ENCODE results near the gene EVA1A.

EVA1A gene

DNA sequence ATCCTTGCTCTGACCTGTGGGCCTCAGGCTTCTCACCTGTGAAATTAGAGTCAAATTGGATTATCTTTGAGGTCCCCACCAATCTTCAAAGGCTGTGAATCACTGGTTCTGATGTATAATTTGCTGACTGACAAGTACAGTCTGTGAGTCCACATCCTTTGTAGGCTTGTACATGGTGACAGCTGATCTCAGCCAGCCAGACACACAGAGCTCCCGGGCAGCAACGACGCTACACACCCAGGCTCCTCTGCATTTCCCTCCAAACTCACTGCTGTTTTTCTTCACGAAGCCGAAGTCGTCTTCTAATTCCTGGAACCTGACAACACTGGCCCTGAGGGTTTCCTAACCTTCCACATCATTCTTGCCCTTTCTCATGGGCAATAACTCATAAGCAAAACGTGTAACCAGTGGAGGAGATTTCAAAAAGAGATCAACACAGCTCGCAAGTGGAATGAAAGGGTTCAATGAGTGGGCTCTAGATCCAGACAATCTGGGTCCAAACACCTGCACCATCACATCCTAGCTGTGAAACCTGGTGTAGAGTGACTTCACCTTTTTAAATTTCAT lies 37.9 kb upstream of the EVA1A start:
- no peak for TF ChIP-seq CTCF (conservative IDR thresholded peaks at IDR 0.05; ENCODE audit: low read depth, low read length)
- Histone ChIP-seq H2AFZ (ENCODE audit: low read depth) (no peak overlapping the region), H3K9ac (no peak overlapping the region), H4K20me1 (ENCODE audit: insufficient read depth) (no peaks in the 10 kb centered on the region), H3K4me2 (no peak overlapping the region), H3K4me3 (IDR thresholded peaks at IDR 0.05; ENCODE audit: insufficient read depth, low read depth, low read length) (no peak overlapping the region), H3K79me2 (ENCODE audit: insufficient read depth, low read depth) (no peaks in the 10 kb centered on the region), H3K4me1 (ENCODE audit: low read depth, poor library complexity, severe bottlenecking) (no peaks in the 10 kb centered on the region), H3K27ac (no peak overlapping the region), H3K36me3 (ENCODE audit: insufficient read depth) (no peaks in the 10 kb centered on the region), H3K27me3 (ENCODE audit: insufficient read depth, low read depth) (no peaks in the 10 kb centered on the region)

- H3K4me3 ChIP-seq (IDR thresholded peaks at IDR 0.05; ENCODE audit: insufficient read depth, low read depth, low read length), result no peak overlapping the region
- no peaks in the 10 kb centered on the region for H4K20me1 ChIP-seq (ENCODE audit: insufficient read depth)
- H3K4me2 ChIP-seq, result no peak overlapping the region
- no peaks in the 10 kb centered on the region for H3K36me3 ChIP-seq (ENCODE audit: insufficient read depth)
- no peaks in the 10 kb centered on the region for H3K79me2 ChIP-seq (ENCODE audit: insufficient read depth, low read depth)
- no peaks in the 10 kb centered on the region for H3K4me1 ChIP-seq (ENCODE audit: low read depth, poor library complexity, severe bottlenecking)
- no peaks in the 10 kb centered on the region for H3K27me3 ChIP-seq (ENCODE audit: insufficient read depth, low read depth)
- H2AFZ ChIP-seq (ENCODE audit: low read depth), result no peak overlapping the region
- H3K27ac ChIP-seq, result no peak overlapping the region
- no peak overlapping the region for H3K9ac ChIP-seq
- TF ChIP-seq CTCF (conservative IDR thresholded peaks at IDR 0.05; ENCODE audit: low read depth, low read length), result no peak
Measured at GRCh38 chr2:75597949-75598348, 37.2 kb upstream of the EVA1A start.

DNA sequence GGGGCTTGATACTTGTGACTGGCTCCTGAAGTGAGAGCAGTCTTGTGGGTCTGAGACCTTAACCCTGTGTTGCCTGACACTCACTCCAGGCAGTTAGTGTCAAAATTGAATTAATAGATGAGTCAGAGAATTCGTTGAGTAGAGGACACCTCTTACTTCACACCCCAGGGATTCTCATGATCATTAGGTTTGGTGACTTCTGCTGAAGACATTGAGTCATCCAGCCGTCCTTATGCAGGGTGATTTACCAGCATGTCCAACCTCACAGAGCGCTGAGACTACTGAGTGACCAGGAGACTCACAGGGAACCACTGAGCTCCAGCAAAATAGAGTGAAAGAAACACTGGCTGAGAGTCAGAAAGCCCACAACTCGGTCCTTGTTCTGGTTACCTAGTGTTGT lies 36.0 kb upstream of the EVA1A start:
- Histone ChIP-seq H3K9ac (no peak overlapping the region), H3K27ac (no peak overlapping the region), H3K27me3 (ENCODE audit: insufficient read depth, low read depth) (no peaks in the 10 kb centered on the region), H3K36me3 (ENCODE audit: insufficient read depth) (no peaks in the 10 kb centered on the region), H3K4me2 (no peak overlapping the region), H3K4me3 (IDR thresholded peaks at IDR 0.05; ENCODE audit: insufficient read depth, low read depth, low read length) (no peak overlapping the region), H3K79me2 (ENCODE audit: insufficient read depth, low read depth) (no peaks in the 10 kb centered on the region), H2AFZ (ENCODE audit: low read depth) (no peak overlapping the region), H4K20me1 (ENCODE audit: insufficient read depth) (no peaks in the 10 kb centered on the region), H3K4me1 (ENCODE audit: low read depth, poor library complexity, severe bottlenecking) (no peaks in the 10 kb centered on the region)
- no peak for TF ChIP-seq CTCF (conservative IDR thresholded peaks at IDR 0.05; ENCODE audit: low read depth, low read length)

- H3K4me1 ChIP-seq (ENCODE audit: low read depth, poor library complexity, severe bottlenecking), result no peaks in the 10 kb centered on the region
- no peak overlapping the region for H2AFZ ChIP-seq (ENCODE audit: low read depth)
Measured at GRCh38 chr2:75595541-75596395, 35.0 kb upstream of the EVA1A start.

More at GRCh38 chr2:75595541-75596395, 35.0 kb upstream of the EVA1A start:
- Histone ChIP-seq H3K27ac (no peak overlapping the region), H3K79me2 (ENCODE audit: insufficient read depth, low read depth) (no peaks in the 10 kb centered on the region), H4K20me1 (ENCODE audit: insufficient read depth) (no peaks in the 10 kb centered on the region), H3K4me2 (no peak overlapping the region), H3K9ac (no peak overlapping the region), H3K36me3 (ENCODE audit: insufficient read depth) (no peaks in the 10 kb centered on the region), H3K27me3 (ENCODE audit: insufficient read depth, low read depth) (no peaks in the 10 kb centered on the region), H3K4me3 (IDR thresholded peaks at IDR 0.05; ENCODE audit: insufficient read depth, low read depth, low read length) (no peak overlapping the region)
- no peak for TF ChIP-seq CTCF (conservative IDR thresholded peaks at IDR 0.05; ENCODE audit: low read depth, low read length)

All from KMS-11 (cell line).